Kidney (tissue), 14 donors: Measurements from ENCODE around the gene FGFR2. TPM values are rescaled to one million over a fixed set of nuclear protein-coding genes. Genes with fewer than 3 reads are reported as not detected.

Experiments used
- DNase-seq, 5 donors: peaks; one replicate each; pipeline ENCODE4 v3.0.0-alpha.2; 2013 to 2020
- FAIRE-seq: peaks from 2 replicates; lab custom pipeline; 2012; peaks lifted over from hg19 to GRCh38; lab: Jason Lieb, UNC
- H3K27ac ChIP-seq, 2 donors: one replicate each; pipeline ENCODE4 v1.7.0; 2013; ENCODE audit warnings: low read depth in 2 of 2, low read length in 2 of 2, inconsistent platforms in 1 of 2
- H3K27me3 ChIP-seq: one replicate; pipeline ENCODE4 v1.7.1; 2013; ENCODE audit warnings: low read length, inconsistent platforms; ENCODE audit not compliant: control insufficient read depth, insufficient read depth
- H3K36me3 ChIP-seq, 3 donors: one replicate each; pipeline versions ENCODE4 v1.7.0 to v1.7.1; 2013; ENCODE audit warnings: low read length in 3 of 3, control low read depth in 1 of 3, inconsistent platforms in 1 of 3; ENCODE audit not compliant: insufficient read depth in 3 of 3, control insufficient read depth in 2 of 3
- H3K4me1 ChIP-seq, 3 donors: one replicate each; pipeline versions ENCODE4 v1.7.0 to v1.7.1; 2013; ENCODE audit warnings: low read length in 3 of 3, inconsistent platforms in 1 of 3, low read depth in 1 of 3; ENCODE audit not compliant: control insufficient read depth in 2 of 3, insufficient read depth in 2 of 3
- H3K4me3 ChIP-seq, 3 donors: one replicate each; pipeline versions ENCODE4 v1.7.0 to v1.8.1; 2013; ENCODE audit warnings: low read length in 3 of 3, control low read depth in 1 of 3, inconsistent platforms in 1 of 3
- H3K9ac ChIP-seq, 3 donors: one replicate each; pipeline versions ENCODE4 v1.7.0 to v1.7.1; 2013; ENCODE audit warnings: low read length in 3 of 3, control low read depth in 1 of 3, inconsistent platforms in 1 of 3
- H3K9me3 ChIP-seq, 3 donors: one replicate each; pipeline versions ENCODE4 v1.7.0 to v1.7.1; 2013; ENCODE audit warnings: low read length in 3 of 3, control low read depth in 1 of 3, inconsistent platforms in 1 of 3; ENCODE audit not compliant: control insufficient read depth in 2 of 3, insufficient read depth in 1 of 3
- intact Hi-C: fragments of 100-400 bp; cut with DNase I; formaldehyde crosslinking; loops from one replicate; pipeline ENCODE4 v1.11.1; 2022
- polyA plus RNA-seq: library from polyadenylated mRNA; stranded (reverse); fragments of 350-450 nt; fragmentation: Illumina TruSeq; extraction: RNeasy Lipid Tissue Mini Kit (QIAGEN cat#74804); gene quantifications from one replicate; pipeline ENCODE4 v1.2.3, GENCODE V29; 2014; ENCODE audit warnings: low read depth, low replicate concordance; ENCODE audit not compliant: insufficient read depth
- total RNA-seq: library from RNA; stranded (reverse); fragmentation: NEBNext Ultra II Directional; extraction: Animal tissue kit (Norgen Biotek cat#: 25700); gene quantifications from one replicate; pipeline ENCODE4 v1.2.1, GENCODE V29; 2021
- TF ChIP-seq, protein P1 (sequence below): IDR thresholded peaks from 3 replicates; pipeline ENCODE4 v1.5.1; 2012; ENCODE audit warnings: mild to moderate bottlenecking, moderate library complexity, borderline replicate concordance; ENCODE audit not compliant: insufficient read depth; ENCODE audit errors: extremely low read depth
- donor health status: control.
- donor health status: control.
- donor health status: control.
- donor health status: control.
- donor health status: control.
- donor health status: DM: yes; HTN: yes; CAD: no.
- donor health status: Normal renal cell carcinoma (clear cell type).

FGFR2 gene
- total and polyA plus RNA-seq, 2 donors from 2014 or later: 20.2 to 59.4 TPM

GRCh38 chr10:121633056-121633455, 34.8 kb upstream of the FGFR2 start:
- Histone ChIP-seq H3K4me1 (no peaks in the 10 kb centered on the region), H3K36me3 (no peaks in the 10 kb centered on the region), H3K27ac (no peak overlapping the region), H3K27me3 (no peaks in the 10 kb centered on the region), H3K9ac (no peak overlapping the region), H3K4me3 (no peak overlapping the region), H3K9me3 (peaks cover 0 to 5% (median 0%) of the 10 kb centered on the region in 3 donors)
- TF ChIP-seq, protein P1, sequence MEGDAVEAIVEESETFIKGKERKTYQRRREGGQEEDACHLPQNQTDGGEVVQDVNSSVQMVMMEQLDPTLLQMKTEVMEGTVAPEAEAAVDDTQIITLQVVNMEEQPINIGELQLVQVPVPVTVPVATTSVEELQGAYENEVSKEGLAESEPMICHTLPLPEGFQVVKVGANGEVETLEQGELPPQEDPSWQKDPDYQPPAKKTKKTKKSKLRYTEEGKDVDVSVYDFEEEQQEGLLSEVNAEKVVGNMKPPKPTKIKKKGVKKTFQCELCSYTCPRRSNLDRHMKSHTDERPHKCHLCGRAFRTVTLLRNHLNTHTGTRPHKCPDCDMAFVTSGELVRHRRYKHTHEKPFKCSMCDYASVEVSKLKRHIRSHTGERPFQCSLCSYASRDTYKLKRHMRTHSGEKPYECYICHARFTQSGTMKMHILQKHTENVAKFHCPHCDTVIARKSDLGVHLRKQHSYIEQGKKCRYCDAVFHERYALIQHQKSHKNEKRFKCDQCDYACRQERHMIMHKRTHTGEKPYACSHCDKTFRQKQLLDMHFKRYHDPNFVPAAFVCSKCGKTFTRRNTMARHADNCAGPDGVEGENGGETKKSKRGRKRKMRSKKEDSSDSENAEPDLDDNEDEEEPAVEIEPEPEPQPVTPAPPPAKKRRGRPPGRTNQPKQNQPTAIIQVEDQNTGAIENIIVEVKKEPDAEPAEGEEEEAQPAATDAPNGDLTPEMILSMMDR: no peak
- intact Hi-C loops: no loop called here
- FAIRE-seq (no peak), DNase-seq (no peak)

DNA sequence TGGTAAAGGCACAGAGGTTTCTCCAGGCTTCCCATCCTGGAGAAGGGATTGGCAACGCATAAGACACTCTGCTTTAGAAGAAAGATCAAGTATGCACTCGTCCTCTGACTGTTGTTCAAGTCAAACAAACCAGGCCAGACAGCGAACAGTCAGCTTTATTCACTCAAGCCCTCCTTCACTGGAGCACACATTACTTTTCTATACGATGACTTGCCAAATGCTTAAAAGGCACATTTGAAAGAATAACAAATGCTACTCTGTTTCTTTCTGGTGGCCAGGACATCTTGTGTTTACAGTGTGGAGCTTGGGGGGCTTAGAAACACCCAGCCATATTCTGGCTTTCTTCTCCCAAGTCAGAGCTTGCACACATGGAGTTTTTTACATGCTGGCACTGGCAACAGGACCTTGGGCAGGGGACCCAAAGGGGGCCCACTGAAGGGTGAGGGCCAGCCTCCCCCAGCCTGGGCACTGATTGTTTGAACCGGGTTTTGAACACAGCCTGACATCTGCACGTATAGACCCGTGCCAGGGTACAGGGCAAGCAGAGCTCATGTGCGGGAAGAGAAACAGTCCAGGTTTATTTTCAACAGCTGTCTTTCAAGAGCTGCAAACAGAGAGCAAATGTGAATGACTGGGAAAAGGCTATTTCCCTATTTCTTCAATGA, 33.3 kb upstream of the FGFR2 start:
- H3K4me3 ChIP-seq: no peak overlapping the region
- TF ChIP-seq, protein P1: no peak
- H3K4me1 ChIP-seq: no peaks in the 10 kb centered on the region
- H3K27ac ChIP-seq: no peak overlapping the region
- intact Hi-C loops: no loop called here
- no peak overlapping the region for H3K9ac ChIP-seq
- no peaks in the 10 kb centered on the region for H3K9me3 ChIP-seq
- FAIRE-seq (no peak), DNase-seq (peak in 1 of 5 donors; percentile 74)
- no peaks in the 10 kb centered on the region for H3K27me3 ChIP-seq
- H3K36me3 ChIP-seq: no peaks in the 10 kb centered on the region

DNA sequence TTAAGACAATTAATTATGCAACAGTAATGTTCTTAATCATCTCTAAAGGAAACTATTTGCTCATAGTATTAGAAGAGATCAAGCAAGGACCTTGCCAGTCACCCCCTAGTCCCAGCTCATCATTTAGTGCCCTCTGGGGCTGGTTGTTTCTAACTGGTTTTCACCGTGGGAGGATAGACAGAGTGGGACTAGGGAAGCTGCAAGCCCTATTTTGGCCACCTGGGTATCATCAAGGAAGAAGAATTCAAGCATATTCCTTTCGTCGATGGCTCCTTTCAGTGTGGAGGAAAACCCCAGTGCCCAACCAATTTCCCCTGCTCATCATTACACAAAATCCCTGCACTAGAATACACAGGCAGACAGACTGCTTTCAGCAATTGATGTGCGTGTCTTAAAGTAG, 30.6 kb upstream of the FGFR2 start:
- FAIRE-seq (no peak), DNase-seq (no peak)
- Histone ChIP-seq H3K27ac (no peak overlapping the region), H3K9ac (no peak overlapping the region), H3K9me3 (no peaks in the 10 kb centered on the region), H3K36me3 (no peaks in the 10 kb centered on the region), H3K4me1 (no peaks in the 10 kb centered on the region), H3K27me3 (no peaks in the 10 kb centered on the region), H3K4me3 (no peak overlapping the region)
- intact Hi-C loops: no loop called here
- TF ChIP-seq, protein P1: no peak
